Stimulated activated CD8-positive, alpha-beta memory T cell treated with anti-CD3 and anti-CD28 coated beads, Interleukin-4, amount 100 ng/mL, for 48 hours (primary cell): ENCODE data around the gene KIF25.

Source experiments
- DNase-seq: peaks from one replicate; pipeline ENCODE4 v3.0.0-alpha.2; 2020

The KIF25 gene

DNA sequence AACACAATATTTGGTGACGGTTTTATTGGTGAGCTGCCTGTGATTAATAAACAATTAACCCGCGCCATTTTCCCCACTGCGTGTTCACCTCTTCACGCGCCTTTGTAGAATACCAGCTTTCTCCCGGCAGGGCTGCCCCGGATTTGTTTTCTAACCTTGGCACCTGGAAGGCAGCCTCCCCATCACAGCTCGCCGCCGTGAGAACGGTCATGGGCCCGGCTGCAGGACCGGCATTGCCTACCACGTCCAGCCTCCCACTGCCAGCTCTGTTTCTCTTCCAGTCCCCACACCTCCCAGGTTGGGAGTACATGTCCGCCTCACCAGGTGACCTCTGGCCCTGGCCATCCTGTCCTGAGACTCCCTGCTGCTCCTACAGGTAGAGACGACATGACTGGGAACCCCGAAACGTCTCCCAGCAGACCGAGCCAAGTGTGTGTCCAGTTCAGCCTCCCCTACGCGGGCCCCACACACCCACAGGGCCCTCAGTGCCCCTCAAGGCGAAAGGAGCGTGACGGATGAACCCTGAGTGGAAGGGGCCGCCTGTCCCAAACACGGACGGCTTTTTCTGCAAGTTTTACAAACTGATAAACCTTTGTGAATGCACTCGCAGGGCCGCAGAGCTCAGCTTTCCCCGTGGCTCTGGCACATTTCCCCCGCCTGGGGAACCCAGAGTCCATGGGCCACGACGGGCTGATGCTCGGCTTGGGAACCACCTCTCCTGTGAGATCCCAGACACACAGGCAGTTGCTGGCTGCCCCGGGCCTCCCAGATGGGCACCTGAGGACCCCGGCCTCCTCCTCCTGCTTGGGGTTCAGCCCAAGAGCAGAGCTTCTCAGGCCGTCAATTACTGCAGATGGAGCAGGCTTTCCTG is 55.9 kb downstream of the KIF25 start:
- DNase-seq, result no peak

DNA sequence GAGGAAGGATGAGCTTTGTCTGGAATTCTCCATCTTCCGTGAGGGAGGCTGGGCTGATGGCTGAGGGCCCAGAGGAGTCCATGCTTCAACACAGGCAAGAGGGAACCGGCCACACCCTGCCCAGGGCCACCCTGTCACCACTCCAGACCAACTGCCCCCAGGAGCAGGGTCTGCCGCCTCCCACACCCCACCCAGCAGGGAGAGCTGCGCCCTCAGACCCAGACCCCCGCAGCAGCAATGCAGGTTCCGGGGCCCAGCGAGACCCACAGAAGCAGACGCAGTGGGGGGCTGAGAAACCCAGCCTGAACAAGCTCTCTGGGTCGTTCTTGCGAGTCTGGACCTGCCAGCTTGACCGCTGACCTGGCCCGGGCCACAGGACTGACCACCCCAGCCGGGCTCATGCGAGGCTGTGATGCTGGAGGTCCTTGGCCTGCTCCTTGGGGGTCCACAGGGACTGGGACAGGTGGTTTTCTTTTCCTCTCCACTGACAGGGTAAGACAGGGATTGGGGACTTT is 56.5 kb downstream of the KIF25 start:
- DNase-seq, result no peak

DNA sequence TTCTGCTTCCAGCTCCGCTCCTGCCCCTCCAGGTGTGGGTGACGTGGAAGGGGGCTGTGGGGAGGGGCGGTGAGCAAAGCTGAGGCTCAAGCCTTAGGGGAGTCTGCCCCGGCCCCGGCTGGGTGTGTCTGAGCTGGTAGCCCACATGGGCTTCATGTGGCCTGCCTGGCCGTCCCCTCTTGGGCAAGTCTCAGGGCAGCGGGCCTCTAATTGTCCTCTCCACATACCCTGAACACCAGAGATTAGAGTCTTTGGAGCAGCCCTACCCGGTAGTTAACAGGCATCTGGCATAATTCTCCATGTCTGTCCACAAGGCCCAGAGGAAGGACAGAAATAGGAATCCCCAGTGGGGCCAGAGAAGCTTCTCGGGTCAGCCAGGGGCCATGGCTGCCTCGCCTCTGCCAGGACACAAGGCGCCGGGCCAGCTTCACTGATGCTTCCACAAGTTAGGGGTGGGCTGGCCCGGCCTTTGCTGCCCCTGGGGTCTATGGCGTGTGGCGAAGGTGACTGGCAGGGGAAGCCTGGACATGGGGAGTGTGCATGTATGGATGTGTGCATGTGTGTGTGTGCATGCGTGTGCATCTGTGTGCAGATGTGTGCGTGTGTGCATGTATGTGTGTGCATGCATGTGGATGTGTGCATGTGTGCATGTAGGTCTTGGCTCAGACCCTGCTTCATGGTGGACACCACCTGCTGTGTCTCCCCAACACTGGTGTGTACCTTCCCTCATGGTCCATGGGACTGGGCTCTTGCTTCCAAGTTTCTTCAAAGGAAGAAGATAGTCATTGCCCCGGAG is 57.5 kb downstream of the KIF25 start:
- DNase-seq, result no peak

- DNase-seq, result no peak
These were observed 58.4 kb downstream of the KIF25 start for GRCh38 chr6:168055696-168056489.

- DNase-seq, result no peak
These were observed 59.5 kb downstream of the KIF25 start for GRCh38 chr6:168056892-168057527.

- DNase-seq, result no peak
These were observed 60.4 kb downstream of the KIF25 start for GRCh38 chr6:168057836-168058235.

- no peak for DNase-seq
These were observed 61.5 kb downstream of the KIF25 start for GRCh38 chr6:168058691-168059551.

- no peak for DNase-seq
These were observed 63.1 kb downstream of the KIF25 start for GRCh38 chr6:168060521-168060931.

- no peak for DNase-seq
These were observed 64.1 kb downstream of the KIF25 start for GRCh38 chr6:168061269-168062210.

GRCh38 chr6:168062346-168063289 is 65.1 kb downstream of the KIF25 start:
- no peak for DNase-seq

GRCh38 chr6:168063431-168063830 is 66.0 kb downstream of the KIF25 start:
- no peak for DNase-seq

- DNase-seq, result no peak
These were observed 66.8 kb downstream of the KIF25 start for GRCh38 chr6:168064226-168064807.

DNA sequence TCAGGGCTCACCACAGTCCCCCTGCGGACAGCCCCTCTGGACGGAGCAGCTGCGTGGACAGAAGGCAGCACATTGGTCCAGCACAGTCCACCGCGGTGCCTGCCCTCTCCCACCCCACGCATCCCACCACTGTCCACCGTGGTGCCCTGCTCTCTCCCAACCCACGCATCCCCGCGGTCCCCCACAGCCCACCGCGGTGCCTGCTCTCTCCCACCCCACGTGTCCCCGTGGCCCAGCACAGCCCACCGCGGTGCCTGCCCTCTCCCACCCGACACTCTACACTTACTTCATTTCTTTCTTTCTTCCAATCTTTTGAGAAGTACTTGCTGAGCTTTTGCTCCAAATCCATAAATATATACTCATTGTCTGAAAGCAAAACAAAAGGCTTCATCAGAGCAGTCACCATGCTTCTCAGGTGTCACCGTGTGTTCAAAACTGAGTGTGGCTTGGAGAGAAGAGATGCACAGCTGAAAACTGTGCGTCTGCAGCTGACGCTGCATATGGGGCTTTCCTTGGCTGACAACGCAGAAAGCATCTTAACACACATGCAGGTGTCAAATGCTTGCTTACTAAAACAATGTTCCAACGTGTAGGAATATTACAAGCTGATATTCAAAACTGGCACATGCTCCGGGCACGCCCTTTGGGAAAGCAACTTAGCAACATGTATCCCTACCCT is 69.7 kb downstream of the KIF25 start:
- DNase-seq, result no peak

- DNase-seq, result no peak
These were observed 73.3 kb downstream of the KIF25 start for GRCh38 chr6:168070804-168071203.

DNA sequence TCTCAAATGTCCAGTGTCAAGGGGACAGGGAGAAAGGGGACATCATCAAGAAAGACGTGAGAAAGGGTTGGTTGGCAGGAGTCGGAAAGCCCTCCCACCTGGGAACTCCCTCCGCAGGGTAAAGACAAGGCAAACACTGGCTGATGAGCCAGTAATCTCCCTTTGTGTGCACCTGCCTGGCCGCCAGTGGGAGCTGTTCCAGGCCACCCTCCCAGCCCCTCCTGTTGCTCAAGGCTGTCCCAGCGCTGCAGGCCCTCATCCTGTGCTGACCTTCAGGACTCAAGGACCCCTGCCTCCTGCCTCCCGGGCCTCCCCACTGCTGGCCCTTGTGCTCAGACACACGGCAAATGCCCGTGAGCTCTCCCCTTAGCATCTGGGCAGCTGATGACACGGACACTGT is 74.1 kb downstream of the KIF25 start:
- DNase-seq, result no peak

DNA sequence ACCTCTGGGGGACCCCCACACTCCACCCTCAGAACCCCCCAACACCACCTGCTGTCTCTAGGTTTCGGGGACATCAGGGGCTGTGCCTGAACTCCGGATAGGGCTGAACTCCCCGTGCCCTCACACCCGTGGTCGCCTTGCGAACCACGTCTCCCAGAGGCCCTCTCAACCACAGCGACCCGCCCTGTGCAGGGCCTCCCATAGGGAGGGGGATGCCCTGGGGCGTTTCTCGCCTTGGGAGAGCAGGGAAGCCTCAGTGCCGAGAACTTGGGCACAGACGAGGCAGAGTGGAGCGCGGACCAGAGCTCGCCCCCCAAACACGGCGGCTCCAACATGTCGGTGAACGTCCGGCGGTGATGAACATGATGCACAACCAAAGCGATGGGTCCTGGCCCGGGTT is 74.8 kb downstream of the KIF25 start:
- no peak for DNase-seq

- DNase-seq, result no peak
These were observed 75.3 kb downstream of the KIF25 start for GRCh38 chr6:168072730-168073129.
